Upper lobe of right lung (tissue), 1 donor: ENCODE data around the gene KCNJ11. TPM values are rescaled to one million over a fixed set of nuclear protein-coding genes. Genes with fewer than 3 reads are reported as not detected.

ENCODE experiments used
- ATAC-seq: fragments of 200-7000 bp; cut with Tn5 transposase; one replicate; pipeline ENCODE4 v1.9.1; 2020; ENCODE audit warnings: mild to moderate bottlenecking, moderate library complexity
- DNase-seq: peaks from one replicate; pipeline ENCODE4 v3.0.0-alpha.2; 2020
- H3K27ac ChIP-seq: fragments of 200-600 bp; one replicate; pipeline ENCODE4 v1.8.0; 2022
- H3K27me3 ChIP-seq: fragments of 200-600 bp; one replicate; pipeline ENCODE4 v1.8.0; 2022; ENCODE audit warnings: mild to moderate bottlenecking
- H3K36me3 ChIP-seq: fragments of 200-600 bp; one replicate; pipeline ENCODE4 v1.8.0; 2022
- H3K4me1 ChIP-seq: fragments of 200-600 bp; one replicate; pipeline ENCODE4 v1.8.0; 2022
- H3K4me3 ChIP-seq: fragments of 200-600 bp; one replicate; pipeline ENCODE4 v1.8.0; 2022; ENCODE audit warnings: mild to moderate bottlenecking
- H3K9me3 ChIP-seq: fragments of 200-600 bp; one replicate; pipeline ENCODE4 v1.8.0; 2022
- CTCF ChIP-seq: fragments of 200-600 bp; IDR thresholded peaks from one replicate; pipeline ENCODE4 v1.8.0; 2022; ENCODE audit warnings: antibody characterized with exemption
- intact Hi-C: fragments of 100-400 bp; cut with DNase I; formaldehyde crosslinking; loops from one replicate; pipeline ENCODE4 v1.11.0; 2022
- total RNA-seq: library from RNA; stranded (reverse); fragmentation: NEBNext Ultra II Directional; extraction: Animal tissue kit (Norgen Biotek cat#: 25700); gene quantifications from one replicate; pipeline ENCODE4 v1.2.1, GENCODE V29; 2021
- donor health status: DM: no; HTN: yes; CAD: no; lungs with severe emphysema.

Gene KCNJ11
- total RNA-seq, 1 donor from 2014 or later = 6.3 TPM

GRCh38 chr11:17408026-17408425 lies 19.6 kb upstream of the KCNJ11 start:
- Histone ChIP-seq H3K9me3 (no peaks in the 10 kb centered on the region), H3K27ac (no peak overlapping the region), H3K27me3 (no peaks in the 10 kb centered on the region), H3K4me3 (no peak overlapping the region), H3K4me1 (peaks cover 13% of the 10 kb centered on the region), H3K36me3 (no peaks in the 10 kb centered on the region)
- no peak for TF ChIP-seq CTCF
- no peak for DNase-seq
- ATAC-seq = no peak
- intact Hi-C loops = no loop called here

- ATAC-seq (no peak), DNase-seq (no peak)
- no peak overlapping the region for H3K27ac ChIP-seq
- peaks cover 13% of the 10 kb centered on the region for H3K4me1 ChIP-seq
- no peaks in the 10 kb centered on the region for H3K36me3 ChIP-seq
- H3K27me3 ChIP-seq = no peaks in the 10 kb centered on the region
- no peaks in the 10 kb centered on the region for H3K9me3 ChIP-seq
- H3K4me3 ChIP-seq = no peak overlapping the region
- intact Hi-C loops = no loop called here
- TF ChIP-seq CTCF = no peak
Observed at GRCh38 chr11:17407575-17407974, 19.1 kb upstream of the KCNJ11 start.

GRCh38 chr11:17406818-17407149 lies 18.3 kb upstream of the KCNJ11 start:
- DNase-seq = no peak
- intact Hi-C loops = no loop called here
- no peak for ATAC-seq

GRCh38 chr11:17406082-17406817 lies 17.8 kb upstream of the KCNJ11 start:
- no peak overlapping the region for H3K4me3 ChIP-seq
- intact Hi-C loops = no loop called here
- peak overlapping the region; percentile 48 for H3K27ac ChIP-seq
- TF ChIP-seq CTCF = no peak
- no peaks in the 10 kb centered on the region for H3K36me3 ChIP-seq
- H3K27me3 ChIP-seq = no peaks in the 10 kb centered on the region
- ATAC-seq (peak; percentile 58), DNase-seq (peak; percentile 65)
- H3K4me1 ChIP-seq = peaks cover 13% of the 10 kb centered on the region
- H3K9me3 ChIP-seq = no peaks in the 10 kb centered on the region

More at GRCh38 chr11:17406818-17407149, 18.3 kb upstream of the KCNJ11 start:
- peaks cover 13% of the 10 kb centered on the region for H3K4me1 ChIP-seq
- peak overlapping the region; percentile 48 for H3K27ac ChIP-seq
- H3K36me3 ChIP-seq = no peaks in the 10 kb centered on the region
- TF ChIP-seq CTCF = no peak
- no peaks in the 10 kb centered on the region for H3K27me3 ChIP-seq
- H3K4me3 ChIP-seq = no peak overlapping the region
- H3K9me3 ChIP-seq = no peaks in the 10 kb centered on the region

- Histone ChIP-seq H3K4me3 (no peak overlapping the region), H3K4me1 (peaks cover 13% of the 10 kb centered on the region), H3K27ac (peak overlapping the region; percentile 48), H3K27me3 (no peaks in the 10 kb centered on the region), H3K9me3 (no peaks in the 10 kb centered on the region), H3K36me3 (no peaks in the 10 kb centered on the region)
- peak; percentile 51 for TF ChIP-seq CTCF
- intact Hi-C loops = no loop called here
- DNase-seq = peak; percentile 88
- peak; percentile 90 for ATAC-seq
Observed at GRCh38 chr11:17405232-17406005, 17.0 kb upstream of the KCNJ11 start.
